SK-N-SH (cell line): ENCODE data around the gene PDE9A. TPM values are rescaled to one million over a fixed set of nuclear protein-coding genes. Genes with fewer than 3 reads are reported as not detected.

Experiments
- CTCF ChIA-PET: fragments of 300-600, 350-600 bp; formaldehyde crosslinking; extraction: SDS; loops from one replicate; lab custom pipeline; 2021; lab: Yijun Ruan, JAX
- POLR2A ChIA-PET: fragments of 350-600 bp; sonication (Branson Sonifier 250); formaldehyde crosslinking; extraction: SDS; loops from one replicate; lab custom pipeline; 2020; ENCODE audit warnings: antibody characterized with exemption, inconsistent platforms; lab: Yijun Ruan, JAX
- DNase-seq: peaks from one replicate; pipeline ENCODE4 v3.0.0; 2012
- H2AFZ ChIP-seq: fragments of 200-600 bp; sonication (generic); 2 replicates; pipeline ENCODE4 v1.8.1; 2016; ENCODE audit warnings: antibody characterized with exemption, mild to moderate bottlenecking, low read depth
- H3F3A ChIP-seq: fragments of 200-600 bp; sonication (generic); replicated peaks from 2 replicates; pipeline ENCODE3; 2016; ENCODE audit warnings: antibody characterized with exemption, mild to moderate bottlenecking; ENCODE audit not compliant: insufficient read depth
- H3K27ac ChIP-seq, 2 experiments: fragments of 200-500 bp in 1 of 2; fragments of 200-600 bp in 1 of 2; sonication (Bioruptor generic) in 1 of 2; sonication (generic), shearing (Covaris generic) in 1 of 2; 2 replicates each; pipeline versions ENCODE4 v1.5.1 to v1.6.1; 2014 to 2016; ENCODE audit warnings: low read depth in 2 of 2, inconsistent platforms in 1 of 2, low read length in 1 of 2, mild to moderate bottlenecking in 1 of 2, mixed read lengths in 1 of 2
- H3K27me3 ChIP-seq: fragments of 200-600 bp; sonication (generic), shearing (Covaris generic); 2 replicates; pipeline ENCODE4 v1.6.1; 2016; ENCODE audit warnings: mixed run types; ENCODE audit not compliant: insufficient read depth
- H3K36me3 ChIP-seq, 2 experiments: fragments of 200-500 bp in 1 of 2; fragments of 200-600 bp in 1 of 2; sonication (Bioruptor generic) in 1 of 2; sonication (generic) in 1 of 2; replicated peaks in 1 of 2; 2 replicates each; pipeline versions ENCODE3 to v1.5.1; 2014 to 2016; ENCODE audit warnings: low read length in 1 of 2, mild to moderate bottlenecking in 1 of 2; ENCODE audit not compliant: insufficient read depth in 2 of 2, control insufficient read depth in 1 of 2
- H3K4me1 ChIP-seq, 2 experiments: fragments of 200-500 bp in 1 of 2; fragments of 200-600 bp in 1 of 2; sonication (Bioruptor generic) in 1 of 2; sonication (generic), shearing (Covaris generic) in 1 of 2; 2 replicates each; pipeline versions ENCODE4 v1.5.1 to v1.6.1; 2014 to 2016; ENCODE audit warnings: low read depth in 1 of 2, low read length in 1 of 2, mixed run types in 1 of 2; ENCODE audit not compliant: insufficient read depth in 2 of 2, control insufficient read depth in 1 of 2
- H3K4me2 ChIP-seq: fragments of 200-600 bp; sonication (generic), shearing (Covaris generic); 2 replicates; pipeline ENCODE4 v1.6.1; 2017; ENCODE audit warnings: mixed run types
- H3K4me3 ChIP-seq, 2 experiments: fragments of 200-500 bp in 1 of 2; fragments of 200-600 bp in 1 of 2; sonication (Bioruptor generic) in 1 of 2; sonication (generic), shearing (Covaris generic) in 1 of 2; 2 replicates each; pipeline versions ENCODE4 v1.5.1 to v1.8.1; 2014 to 2016; ENCODE audit warnings: low read depth in 2 of 2, inconsistent platforms in 1 of 2, low read length in 1 of 2, mild to moderate bottlenecking in 1 of 2, mixed read lengths in 1 of 2, moderate library complexity in 1 of 2
- H3K79me2 ChIP-seq: fragments of 200-600 bp; sonication (generic); 2 replicates; pipeline ENCODE4 v1.8.1; 2017; ENCODE audit warnings: mild to moderate bottlenecking; ENCODE audit not compliant: insufficient read depth
- H3K9ac ChIP-seq: fragments of 200-600 bp; sonication (generic); 2 replicates; pipeline ENCODE4 v1.6.1; 2017; ENCODE audit warnings: mixed run types
- H3K9me2 ChIP-seq: fragments of 200-600 bp; sonication (generic); 2 replicates; pipeline ENCODE4 v1.6.1; 2017; ENCODE audit warnings: mixed run types
- H3K9me3 ChIP-seq: fragments of 200-600 bp; sonication (generic); 2 replicates; pipeline ENCODE4 v1.6.1; 2017; ENCODE audit warnings: mixed run types, mild to moderate bottlenecking, moderate library complexity
- H4K20me1 ChIP-seq: fragments of 200-600 bp; sonication (generic); 2 replicates; pipeline ENCODE4 v1.6.1; 2017; ENCODE audit warnings: mild to moderate bottlenecking, mixed run types; ENCODE audit not compliant: insufficient read depth
- ELF1 ChIP-seq: IDR thresholded peaks from 2 replicates; pipeline ENCODE4 v1.4.0; 2012
- EP300 ChIP-seq, 2 experiments: IDR thresholded peaks; 2 replicates each; pipeline versions ENCODE4 v1.4.0 to v1.6.1; 2012; ENCODE audit warnings: borderline replicate concordance in 1 of 2, low read depth in 1 of 2, low read length in 1 of 2
- EZH2phosphoT487 ChIP-seq: fragments of 200-600 bp; sonication (generic); IDR thresholded peaks from 2 replicates; pipeline ENCODE4 v1.6.1; 2017; ENCODE audit warnings: low read depth, mixed run types, mild to moderate bottlenecking, antibody characterized with exemption, moderate library complexity, borderline replicate concordance
- FOXJ3 ChIP-seq: sonication (generic); formaldehyde crosslinking; IDR thresholded peaks from 2 replicates; pipeline ENCODE4 v1.5.1; 2020; ENCODE audit warnings: mild to moderate bottlenecking, missing genetic modification reagents
- FOXM1 ChIP-seq: IDR thresholded peaks from 2 replicates; pipeline ENCODE4 v1.4.0; 2012; ENCODE audit warnings: low read depth, mild to moderate bottlenecking
- IRF3 ChIP-seq: fragments of 150-350 bp; IDR thresholded peaks from 2 replicates; pipeline ENCODE4 v1.6.1; 2016; ENCODE audit warnings: mild to moderate bottlenecking, low read depth, low read length
- NRF1 ChIP-seq: IDR thresholded peaks from 2 replicates; pipeline ENCODE4 v1.6.1; 2012; ENCODE audit warnings: low read depth, mild to moderate bottlenecking, low read length
- POLR2AphosphoS5 ChIP-seq: IDR thresholded peaks from 2 replicates; pipeline ENCODE4 v1.6.1; 2012; ENCODE audit warnings: low read depth, low read length
- TAF1 ChIP-seq: IDR thresholded peaks from 2 replicates; pipeline ENCODE4 v1.6.1; 2012; ENCODE audit warnings: low read depth, mild to moderate bottlenecking, low read length, moderate library complexity, borderline replicate concordance
- YY1 ChIP-seq: IDR thresholded peaks from 2 replicates; pipeline ENCODE4 v1.4.0; 2012; ENCODE audit warnings: low read depth, mild to moderate bottlenecking
- ZBTB33 ChIP-seq: IDR thresholded peaks from 2 replicates; pipeline ENCODE4 v1.4.0; 2012; ENCODE audit warnings: low read depth, borderline replicate concordance
- WGBS: methylation state at CpG from one replicate; pipeline ENCODE4 v1.1.6; 2017; ENCODE audit warnings: low lambda C conversion rate; 5-methylcytosine and 5-hydroxymethylcytosine counted together
- polyA plus RNA-seq, 3 experiments: library from polyadenylated mRNA; depleted of rRNA; stranded (reverse); fragments of >200 nt; gene quantifications; 2 replicates each; pipeline ENCODE4 v1.2.3, GENCODE V29; 2012
- TF ChIP-seq, protein P1 (sequence below): fragments of 200-600 bp; sonication (generic); IDR thresholded peaks from 2 replicates; pipeline ENCODE4 v1.6.1; 2017; ENCODE audit warnings: antibody characterized with exemption, mild to moderate bottlenecking, moderate library complexity

Gene PDE9A
- polyA plus RNA-seq, 1 of the 3 experiments (the other 2 are of a cell fraction): 0.28 TPM

- no peaks in the 10 kb centered on the region for H3K9me2 ChIP-seq
- H3F3A ChIP-seq: no peaks in the 10 kb centered on the region
- no peaks in the 10 kb centered on the region for H3K27me3 ChIP-seq
- peaks cover 4 to 35% of the 10 kb centered on the region in 2 experiments; a peak in 3 of 4 replicates for H3K4me1 ChIP-seq
- H3K9ac ChIP-seq: no peak overlapping the region
- H3K4me2 ChIP-seq: no peak overlapping the region
- TF ChIP-seq FOXJ3: no peak
- no peaks in the 10 kb centered on the region for H3K79me2 ChIP-seq
- DNase-seq: no peak
- POLR2A ChIA-PET: no interaction called here
- no peaks in the 10 kb centered on the region for H3K36me3 ChIP-seq
- H3K4me3 ChIP-seq: no peak overlapping the region
- H3K27ac ChIP-seq: no peak overlapping the region; a peak in 1 of 4 replicates
- CTCF ChIA-PET: interaction anchor here (1.5 kb wide), 1 partner anchor 17 kb away, joined by 7 read pairs; the partner anchor contains the start of gene PDE9A
- WGBS: 44% methylated on average over 9 of the region's 9 CpGs
- H3K9me3 ChIP-seq: no peaks in the 10 kb centered on the region
- H4K20me1 ChIP-seq: no peaks in the 10 kb centered on the region
- H2AFZ ChIP-seq: no peak overlapping the region
Observed at GRCh38 chr21:42670884-42671283, 17.5 kb downstream of the PDE9A start.

GRCh38 chr21:42671778-42672593, 18.6 kb downstream of the PDE9A start:
- no peak overlapping the region for H3K9ac ChIP-seq
- POLR2A ChIA-PET: no interaction called here
- 62% methylated on average over 15 of the region's 15 CpGs for WGBS

More at GRCh38 chr21:42671778-42672593, 18.6 kb downstream of the PDE9A start:
- CTCF ChIA-PET: interaction anchor here (0.8 to 1.5 kb wide), 2 partner anchors 12 to 18 kb away, joined by 3 to 7 read pairs; partner anchors contain the start of gene PDE9A
- Histone ChIP-seq H3K9me3 (no peaks in the 10 kb centered on the region), H3F3A (no peaks in the 10 kb centered on the region), H4K20me1 (no peaks in the 10 kb centered on the region), H3K27ac (no peak overlapping the region; a peak in 1 of 4 replicates), H3K9me2 (no peaks in the 10 kb centered on the region), H3K79me2 (no peaks in the 10 kb centered on the region), H3K36me3 (no peaks in the 10 kb centered on the region), H3K4me2 (no peak overlapping the region), H3K4me3 (no peak overlapping the region), H2AFZ (no peak overlapping the region), H3K27me3 (no peaks in the 10 kb centered on the region), H3K4me1 (peaks cover 4 to 39% of the 10 kb centered on the region in 2 experiments; a peak in 3 of 4 replicates)
- no peak for DNase-seq
- TF ChIP-seq FOXJ3 (no peak), ELF1 (no peak), YY1 (no peak), EP300 (IDR thresholded peaks at IDR 0.05; ENCODE audit: borderline replicate concordance in 1 of 2, low read depth in 1 of 2, low read length in 1 of 2) (no peak), EZH2phosphoT487 (no peak), NRF1 (no peak), POLR2AphosphoS5 (no peak), TAF1 (no peak), FOXM1 (no peak), ZBTB33 (no peak), IRF3 (no peak)
- TF ChIP-seq, protein P1, sequence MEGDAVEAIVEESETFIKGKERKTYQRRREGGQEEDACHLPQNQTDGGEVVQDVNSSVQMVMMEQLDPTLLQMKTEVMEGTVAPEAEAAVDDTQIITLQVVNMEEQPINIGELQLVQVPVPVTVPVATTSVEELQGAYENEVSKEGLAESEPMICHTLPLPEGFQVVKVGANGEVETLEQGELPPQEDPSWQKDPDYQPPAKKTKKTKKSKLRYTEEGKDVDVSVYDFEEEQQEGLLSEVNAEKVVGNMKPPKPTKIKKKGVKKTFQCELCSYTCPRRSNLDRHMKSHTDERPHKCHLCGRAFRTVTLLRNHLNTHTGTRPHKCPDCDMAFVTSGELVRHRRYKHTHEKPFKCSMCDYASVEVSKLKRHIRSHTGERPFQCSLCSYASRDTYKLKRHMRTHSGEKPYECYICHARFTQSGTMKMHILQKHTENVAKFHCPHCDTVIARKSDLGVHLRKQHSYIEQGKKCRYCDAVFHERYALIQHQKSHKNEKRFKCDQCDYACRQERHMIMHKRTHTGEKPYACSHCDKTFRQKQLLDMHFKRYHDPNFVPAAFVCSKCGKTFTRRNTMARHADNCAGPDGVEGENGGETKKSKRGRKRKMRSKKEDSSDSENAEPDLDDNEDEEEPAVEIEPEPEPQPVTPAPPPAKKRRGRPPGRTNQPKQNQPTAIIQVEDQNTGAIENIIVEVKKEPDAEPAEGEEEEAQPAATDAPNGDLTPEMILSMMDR: no peak
